HepG2 (cell line): Measurements from ENCODE around the gene CNNM1. TPM values are rescaled to one million over a fixed set of nuclear protein-coding genes. Genes with fewer than 3 reads are reported as not detected.

Experiments
- BCLAF1 ChIP-seq: fragments of 450-650 bp; IDR thresholded peaks from 2 replicates; pipeline ENCODE4 v1.6.1; 2017; ENCODE audit warnings: mild to moderate bottlenecking
- BRF2 ChIP-seq: sonication (generic); formaldehyde crosslinking; IDR thresholded peaks from 2 replicates; pipeline ENCODE4 v1.8.1; 2022; ENCODE audit warnings: mild to moderate bottlenecking, missing genetic modification reagents
- CENPBD1 ChIP-seq: sonication (generic); formaldehyde crosslinking; IDR thresholded peaks from 2 replicates; pipeline ENCODE4 v1.8.0; 2022; ENCODE audit warnings: missing genetic modification reagents, low read depth, mild to moderate bottlenecking, borderline replicate concordance
- CHD4 ChIP-seq: fragments of 200-600 bp; sonication (generic); IDR thresholded peaks from 2 replicates; pipeline ENCODE4 v1.7.0; 2017; ENCODE audit warnings: mild to moderate bottlenecking, low read length, borderline replicate concordance
- CSRNP2 ChIP-seq: sonication (generic); formaldehyde crosslinking; conservative IDR thresholded peaks from 2 replicates; pipeline ENCODE4 v1.8.0; 2022; ENCODE audit warnings: low read depth, missing genetic modification reagents
- E2F1 ChIP-seq: sonication (generic); formaldehyde crosslinking; IDR thresholded peaks from 2 replicates; pipeline ENCODE4 v1.5.0; 2020; ENCODE audit warnings: missing genetic modification reagents
- EEA1 ChIP-seq: sonication (generic); formaldehyde crosslinking; IDR thresholded peaks from 2 replicates; pipeline ENCODE4 v1.5.1; 2020; ENCODE audit warnings: mild to moderate bottlenecking, missing genetic modification reagents, borderline replicate concordance
- ERF ChIP-seq: IDR thresholded peaks from 2 replicates; pipeline ENCODE4 v1.6.1; 2018; ENCODE audit warnings: missing biosample characterization, missing genetic modification reagents
- IRX3 ChIP-seq: sonication (generic); formaldehyde crosslinking; IDR thresholded peaks from 2 replicates; pipeline ENCODE4 v1.8.1; 2023; ENCODE audit warnings: mild to moderate bottlenecking, low read depth, missing genetic modification reagents, borderline replicate concordance
- KDM5B ChIP-seq: sonication (generic); formaldehyde crosslinking; IDR thresholded peaks from 2 replicates; pipeline ENCODE4 v1.4.0; 2020; ENCODE audit warnings: missing genetic modification reagents, mild to moderate bottlenecking, borderline replicate concordance
- MEIS1 ChIP-seq: sonication (generic); formaldehyde crosslinking; IDR thresholded peaks from 2 replicates; pipeline ENCODE4 v1.9.0; 2021; ENCODE audit warnings: mild to moderate bottlenecking, missing genetic modification reagents, moderate library complexity, borderline replicate concordance
- RBM22 ChIP-seq: fragments of 200-400 bp; formaldehyde crosslinking; optimal IDR thresholded peaks from 2 replicates; pipeline ENCODE3; 2017; ENCODE audit warnings: mild to moderate bottlenecking, low read length, moderate library complexity
- ZEB1 ChIP-seq: IDR thresholded peaks from 2 replicates; pipeline ENCODE4 v1.6.1; 2012; ENCODE audit warnings: mild to moderate bottlenecking, low read depth, inconsistent platforms; ENCODE audit not compliant: insufficient replicate concordance
- ZKSCAN1 ChIP-seq: fragments of 150-350 bp; IDR thresholded peaks from 2 replicates; pipeline ENCODE4 v1.6.1; 2014; ENCODE audit warnings: low read length
- ZNF263 ChIP-seq: sonication (generic); formaldehyde crosslinking; IDR thresholded peaks from 2 replicates; pipeline ENCODE4 v1.4.0; 2020; ENCODE audit warnings: missing genetic modification reagents
- ZNF354B ChIP-seq: sonication (generic); formaldehyde crosslinking; IDR thresholded peaks from 2 replicates; pipeline ENCODE4 v1.8.0; 2022; ENCODE audit warnings: mild to moderate bottlenecking, missing genetic modification reagents
- ZNF710 ChIP-seq: sonication (generic); formaldehyde crosslinking; IDR thresholded peaks from 2 replicates; pipeline ENCODE4 v1.5.0; 2020; ENCODE audit warnings: mild to moderate bottlenecking, missing genetic modification reagents, borderline replicate concordance
- ZNF878 ChIP-seq: sonication (generic); formaldehyde crosslinking; IDR thresholded peaks from 2 replicates; pipeline ENCODE4 v1.8.1; 2023; ENCODE audit warnings: mild to moderate bottlenecking, missing genetic modification reagents, moderate library complexity
- ZSCAN20 ChIP-seq: sonication (generic); formaldehyde crosslinking; IDR thresholded peaks from 2 replicates; pipeline ENCODE4 v1.4.0; 2020; ENCODE audit warnings: missing genetic modification reagents, mild to moderate bottlenecking, borderline replicate concordance
- polyA plus RNA-seq, 8 experiments: library from polyadenylated mRNA; depleted of rRNA in 3 of 8; stranded (reverse) in 7 of 8; unstranded in 1 of 8; fragments of >200 nt; fragmentation: Illumina TruSeq in 4 of 8; extraction: Trizol in 4 of 8; gene quantifications; 2 replicates each; pipeline versions ENCODE4 v1.2.1 to v1.2.3, GENCODE V29; 2011 to 2016; ENCODE audit warnings: low read depth in 4 of 8, missing spikeins in 1 of 8, mixed read lengths in 1 of 8; ENCODE audit not compliant: insufficient read depth in 1 of 8
- total RNA-seq, 5 experiments: library from RNA; depleted of rRNA; stranded (reverse); fragments of >200 nt; fragmentation: Illumina TruSeq; extraction: Trizol; gene quantifications; 2 replicates each; pipeline ENCODE4 v1.2.3, GENCODE V29; 2016; ENCODE audit warnings: low read depth in 1 of 5

The CNNM1 gene
- total and polyA plus RNA-seq, 2 of the 13 experiments (the other 11 are each of a cell fraction or from before 2014, with no cell fraction given) = 4.3 to 9.6 TPM

GRCh38 chr10:99395750-99396445 lies 66.7 kb downstream of the CNNM1 start (continued):
- TF ChIP-seq ERF (CRISPR knock-in tag) (peak; percentile 62), BCLAF1 (no peak), ZNF878 (CRISPR knock-in tag) (peak; percentile 78; the same call in 1 of the 2 replicates), ZNF710 (CRISPR knock-in tag) (peak; percentile 81; the same call in 1 of the 2 replicates), ZNF263 (CRISPR knock-in tag) (no peak; the same call in 1 of the 2 replicates), EEA1 (CRISPR knock-in tag) (no peak), CHD4 (0 out of 2 replicates have a peak, but pooled peaks have one; percentile 62), ZEB1 (peak; percentile 95), CENPBD1 (CRISPR knock-in tag) (peak; percentile 55; the same call in 1 of the 2 replicates), CSRNP2 (CRISPR knock-in tag) (no peak), MEIS1 (0 out of 2 replicates have a peak, but pooled peaks have one; percentile 40), ZNF354B (CRISPR knock-in tag) (0 out of 2 replicates have a peak, but pooled peaks have one; percentile 60), BRF2 (no peak; the same call in 1 of the 2 replicates), ZSCAN20 (CRISPR knock-in tag) (no peak), RBM22 (peak; percentile 86), KDM5B (no peak), IRX3 (CRISPR knock-in tag) (no peak), ZKSCAN1 (no peak), E2F1 (no peak)
